ENCODE data around the gene ZDHHC18. TPM values are rescaled to one million over a fixed set of nuclear protein-coding genes. Genes with fewer than 3 reads are reported as not detected.

Gene ZDHHC18
- total RNA-seq, 6 experiments from 2014 or later = 9.6 to 16.9 (median 14.1) TPM

DNA sequence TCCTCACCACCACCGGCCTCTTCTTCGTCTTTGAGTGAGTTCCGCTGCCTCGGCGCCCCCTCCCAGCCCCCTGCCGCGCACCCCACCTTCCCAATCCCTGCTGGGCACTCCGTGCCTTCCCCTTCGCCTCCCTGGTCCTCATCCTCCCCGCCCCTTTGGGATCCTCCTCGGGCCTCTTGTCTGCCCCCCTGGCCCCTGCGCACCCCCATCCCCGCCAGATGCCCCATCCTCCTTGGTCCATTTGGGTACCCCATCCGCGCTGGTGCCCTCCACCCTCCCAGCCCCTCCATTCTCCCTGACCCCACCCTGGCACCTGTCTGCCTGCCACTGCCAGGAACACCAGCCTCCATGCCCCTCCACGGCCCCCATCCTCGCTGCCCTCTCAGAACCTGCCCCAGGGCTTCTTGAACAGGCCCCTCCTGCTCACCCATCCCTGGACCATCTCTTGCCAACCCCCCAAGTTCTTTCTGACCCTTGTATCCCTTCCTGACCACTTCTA lies 667 bp downstream of the ZDHHC18 start:
- Histone ChIP-seq H3K9me3 (no peaks in the 10 kb centered on the region), H3K27ac (peak overlapping the region; percentile 36 to 80 (median 38)), H3K4me3 (peak overlapping the region; percentile 54 to 66 (median 60)), H3K27me3 (no peaks in the 10 kb centered on the region), H3K4me1 (peaks cover 0 to 59% (median 25%) of the 10 kb centered on the region in 4 donors), H3K36me3 (no peaks in the 10 kb centered on the region)
- intact Hi-C loops (cut with DNase I) = no loop called here
- WGBS (ENCODE audit: insufficient coverage, low coverage, low lambda C conversion rate, missing lambda C conversion rate) = 6% methylated on average over 6 of the region's 17 CpGs
- TF ChIP-seq, protein P1, sequence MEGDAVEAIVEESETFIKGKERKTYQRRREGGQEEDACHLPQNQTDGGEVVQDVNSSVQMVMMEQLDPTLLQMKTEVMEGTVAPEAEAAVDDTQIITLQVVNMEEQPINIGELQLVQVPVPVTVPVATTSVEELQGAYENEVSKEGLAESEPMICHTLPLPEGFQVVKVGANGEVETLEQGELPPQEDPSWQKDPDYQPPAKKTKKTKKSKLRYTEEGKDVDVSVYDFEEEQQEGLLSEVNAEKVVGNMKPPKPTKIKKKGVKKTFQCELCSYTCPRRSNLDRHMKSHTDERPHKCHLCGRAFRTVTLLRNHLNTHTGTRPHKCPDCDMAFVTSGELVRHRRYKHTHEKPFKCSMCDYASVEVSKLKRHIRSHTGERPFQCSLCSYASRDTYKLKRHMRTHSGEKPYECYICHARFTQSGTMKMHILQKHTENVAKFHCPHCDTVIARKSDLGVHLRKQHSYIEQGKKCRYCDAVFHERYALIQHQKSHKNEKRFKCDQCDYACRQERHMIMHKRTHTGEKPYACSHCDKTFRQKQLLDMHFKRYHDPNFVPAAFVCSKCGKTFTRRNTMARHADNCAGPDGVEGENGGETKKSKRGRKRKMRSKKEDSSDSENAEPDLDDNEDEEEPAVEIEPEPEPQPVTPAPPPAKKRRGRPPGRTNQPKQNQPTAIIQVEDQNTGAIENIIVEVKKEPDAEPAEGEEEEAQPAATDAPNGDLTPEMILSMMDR (IDR thresholded peaks at IDR 0.05) = no peak
- TF ChIP-seq POLR2A (IDR thresholded peaks at IDR 0.05) = no peak
- ATAC-seq (no peak), DNase-seq (no peak)

DNA sequence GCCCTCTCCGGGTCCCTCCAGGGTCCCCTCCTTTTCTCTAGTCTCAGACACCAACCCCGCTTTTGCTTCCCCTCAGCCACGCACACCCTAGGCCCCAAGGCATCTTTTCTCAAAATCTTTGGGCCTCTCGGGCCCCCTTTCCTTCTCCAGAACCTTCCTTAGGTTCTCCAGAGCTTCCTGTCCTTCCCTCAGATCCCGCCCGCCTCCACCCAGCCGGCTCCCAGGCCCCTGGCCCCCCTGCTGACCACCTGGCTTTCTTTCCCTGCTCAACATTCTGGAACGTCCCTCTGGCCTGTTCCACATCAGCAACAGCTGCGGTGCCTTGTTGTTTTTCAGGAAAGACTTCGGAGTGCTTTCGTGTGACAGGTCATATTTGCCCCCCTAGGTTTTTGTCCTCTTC lies 1.2 kb downstream of the ZDHHC18 start:
- H3K27me3 ChIP-seq = no peaks in the 10 kb centered on the region
- H3K4me3 ChIP-seq = peak overlapping the region; percentile 54 to 66 (median 60)
- 44% methylated on average over 11 of the region's 11 CpGs for WGBS (ENCODE audit: insufficient coverage, low coverage, low lambda C conversion rate, missing lambda C conversion rate)
- TF ChIP-seq, protein P1 (IDR thresholded peaks at IDR 0.05) = no peak
- no peak for TF ChIP-seq POLR2A (IDR thresholded peaks at IDR 0.05)
- intact Hi-C loops (cut with DNase I) = no loop called here
- H3K9me3 ChIP-seq = no peaks in the 10 kb centered on the region
- H3K4me1 ChIP-seq = peaks cover 0 to 64% (median 27%) of the 10 kb centered on the region in 4 donors
- peak overlapping the region in 1 of 3 donors; percentile 38 for H3K27ac ChIP-seq
- ATAC-seq (no peak), DNase-seq (no peak)
- peaks cover 0 to 5% (median 2%) of the 10 kb centered on the region in 4 donors for H3K36me3 ChIP-seq

DNA sequence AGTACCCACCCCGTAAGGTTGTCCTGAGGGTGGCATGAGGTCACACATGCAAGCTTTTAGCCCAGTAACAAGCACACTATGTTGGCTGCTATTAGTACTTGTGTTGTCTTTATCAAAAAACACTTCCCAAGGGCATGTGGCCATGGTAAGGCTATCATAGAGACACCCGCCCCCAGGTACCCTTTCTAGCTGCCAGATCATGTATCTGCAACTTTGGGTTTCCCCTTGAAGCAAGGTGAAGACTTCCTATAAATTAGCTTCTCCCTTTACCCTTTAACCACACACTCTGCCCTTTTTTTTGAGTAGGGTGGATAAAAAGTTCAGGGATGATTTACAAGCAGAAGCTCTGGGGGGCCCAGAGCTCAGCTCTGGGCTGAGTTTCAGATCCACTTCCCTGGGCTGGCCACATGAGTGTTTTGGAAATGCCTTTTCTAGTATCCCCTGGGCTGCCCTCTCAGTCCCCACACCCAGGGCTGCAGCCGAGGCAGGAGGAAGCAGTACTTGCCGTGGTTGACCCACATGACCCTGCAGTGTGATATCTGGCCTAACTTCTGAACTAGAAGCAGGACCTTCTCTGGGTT lies 2.0 kb downstream of the ZDHHC18 start:
- peak overlapping the region in 1 of 3 donors; percentile 29 for H3K27ac ChIP-seq
- intact Hi-C loops (cut with DNase I) = no loop called here
- peaks cover 0 to 65% (median 28%) of the 10 kb centered on the region in 4 donors for H3K4me1 ChIP-seq
- no peak for TF ChIP-seq POLR2A (IDR thresholded peaks at IDR 0.05)
- TF ChIP-seq, protein P1 (IDR thresholded peaks at IDR 0.05) = no peak
- peak overlapping the region in 1 of 3 donors; percentile 10 for H3K4me3 ChIP-seq
- peaks cover 0 to 13% (median 4%) of the 10 kb centered on the region in 4 donors for H3K36me3 ChIP-seq
- no peaks in the 10 kb centered on the region for H3K9me3 ChIP-seq
- ATAC-seq (peak in 3 of 4 donors; percentile 11 to 26 (median 13)), DNase-seq (peak in 2 of 3 donors; percentile 55 to 73)
- H3K27me3 ChIP-seq = no peaks in the 10 kb centered on the region
- WGBS (ENCODE audit: insufficient coverage, low coverage, low lambda C conversion rate, missing lambda C conversion rate) = 13% methylated on average over 4 of the region's 4 CpGs

DNA sequence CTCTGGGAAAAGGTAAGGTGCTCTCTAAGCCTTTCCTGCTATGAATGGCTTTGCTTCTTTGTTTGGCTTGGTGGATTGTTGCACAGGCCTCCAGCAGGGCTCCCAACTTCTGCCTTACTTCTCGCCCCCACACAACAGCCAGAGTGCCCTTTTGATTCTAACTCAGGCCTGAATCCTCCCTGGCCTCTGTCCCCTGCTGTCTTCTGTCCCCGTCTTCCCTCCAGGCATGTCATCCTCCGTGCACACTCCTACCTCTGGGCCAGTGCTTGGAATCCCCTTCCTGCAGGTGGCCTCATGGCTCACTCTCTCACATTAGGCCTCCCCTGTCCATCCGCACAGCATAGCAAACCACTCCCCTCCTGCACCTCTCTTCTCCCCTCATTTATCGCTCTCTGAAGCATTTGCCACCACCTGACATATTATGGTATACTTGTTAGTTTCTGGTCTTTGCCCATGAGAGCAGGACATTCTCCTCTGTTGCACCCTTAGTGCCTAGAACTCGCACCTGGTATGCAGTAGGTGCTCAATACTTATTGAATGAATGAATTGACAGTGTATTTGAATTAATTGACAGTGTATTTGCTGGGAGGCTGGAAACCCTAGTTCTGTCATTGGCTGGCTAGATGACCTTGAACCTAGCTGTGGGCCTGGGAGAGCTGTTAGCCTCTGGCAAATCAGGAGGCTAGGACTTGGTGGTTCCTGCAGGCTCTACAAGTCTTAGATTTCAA lies 2.9 kb downstream of the ZDHHC18 start:
- no peak for TF ChIP-seq POLR2A (IDR thresholded peaks at IDR 0.05)
- TF ChIP-seq, protein P1 (IDR thresholded peaks at IDR 0.05) = no peak
- H3K36me3 ChIP-seq = peaks cover 0 to 22% (median 10%) of the 10 kb centered on the region in 4 donors
- no peak overlapping the region for H3K4me3 ChIP-seq
- peak overlapping the region in 1 of 3 donors; percentile 29 for H3K27ac ChIP-seq
- ATAC-seq (no peak), DNase-seq (no peak)
- peaks cover 0 to 65% (median 28%) of the 10 kb centered on the region in 4 donors for H3K4me1 ChIP-seq
- intact Hi-C loops (cut with DNase I) = no loop called here
- no peaks in the 10 kb centered on the region for H3K9me3 ChIP-seq
- WGBS (ENCODE audit: insufficient coverage, low coverage, low lambda C conversion rate, missing lambda C conversion rate) = 86% methylated on average over 6 of the region's 6 CpGs
- H3K27me3 ChIP-seq = no peaks in the 10 kb centered on the region
